ENCODE measurements around the gene OSBPL10.

Gene OSBPL10

GRCh38 chr3:31661993-31662670 lies 318.9 kb downstream of the OSBPL10 start:
- H3K4me3 ChIP-seq (ENCODE audit: low read length), result no peak overlapping the region
- H3K9me3 ChIP-seq (replicated peaks; ENCODE audit: low read length), result no peaks in the 10 kb centered on the region
- H3K27me3 ChIP-seq (ENCODE audit: control insufficient read depth, insufficient read depth, low read length), result no peaks in the 10 kb centered on the region
- H3K9ac ChIP-seq (ENCODE audit: low read depth, low read length), result no peak overlapping the region
- H3K4me1 ChIP-seq (ENCODE audit: control insufficient read depth, insufficient read depth, low read length), result no peaks in the 10 kb centered on the region
- no peak overlapping the region for H3K4me2 ChIP-seq (ENCODE audit: low read length)
- peaks cover 36% of the 10 kb centered on the region for H3K36me3 ChIP-seq (ENCODE audit: insufficient read depth, low read length)

GRCh38 chr3:31661286-31661685 lies 319.8 kb downstream of the OSBPL10 start:
- H3K36me3 ChIP-seq (ENCODE audit: insufficient read depth, low read length), result peaks cover 33% of the 10 kb centered on the region
- H3K27me3 ChIP-seq (ENCODE audit: control insufficient read depth, insufficient read depth, low read length), result no peaks in the 10 kb centered on the region
- no peak overlapping the region for H3K9ac ChIP-seq (ENCODE audit: low read depth, low read length)
- H3K4me3 ChIP-seq (ENCODE audit: low read length), result no peak overlapping the region
- no peak overlapping the region for H3K4me2 ChIP-seq (ENCODE audit: low read length)
- H3K4me1 ChIP-seq (ENCODE audit: control insufficient read depth, insufficient read depth, low read length), result no peaks in the 10 kb centered on the region
- no peaks in the 10 kb centered on the region for H3K9me3 ChIP-seq (replicated peaks; ENCODE audit: low read length)

GRCh38 chr3:31659246-31659645 lies 321.8 kb downstream of the OSBPL10 start:
- Histone ChIP-seq H3K4me3 (ENCODE audit: low read length) (no peak overlapping the region), H3K36me3 (ENCODE audit: insufficient read depth, low read length) (peaks cover 19% of the 10 kb centered on the region), H3K4me2 (ENCODE audit: low read length) (no peak overlapping the region), H3K4me1 (ENCODE audit: control insufficient read depth, insufficient read depth, low read length) (no peaks in the 10 kb centered on the region), H3K9me3 (replicated peaks; ENCODE audit: low read length) (no peaks in the 10 kb centered on the region), H3K27me3 (ENCODE audit: control insufficient read depth, insufficient read depth, low read length) (no peaks in the 10 kb centered on the region), H3K9ac (ENCODE audit: low read depth, low read length) (no peak overlapping the region)

GRCh38 chr3:31654998-31655397 lies 326.1 kb downstream of the OSBPL10 start:
- H3K27me3 ChIP-seq (ENCODE audit: control insufficient read depth, insufficient read depth, low read length), result no peaks in the 10 kb centered on the region
- no peak overlapping the region for H3K4me3 ChIP-seq (ENCODE audit: low read length)
- H3K9me3 ChIP-seq (replicated peaks; ENCODE audit: low read length), result no peaks in the 10 kb centered on the region
- H3K36me3 ChIP-seq (ENCODE audit: insufficient read depth, low read length), result no peaks in the 10 kb centered on the region
- H3K4me2 ChIP-seq (ENCODE audit: low read length), result no peak overlapping the region
- no peak overlapping the region for H3K9ac ChIP-seq (ENCODE audit: low read depth, low read length)
- H3K4me1 ChIP-seq (ENCODE audit: control insufficient read depth, insufficient read depth, low read length), result no peaks in the 10 kb centered on the region

GRCh38 chr3:31653464-31653863 lies 327.6 kb downstream of the OSBPL10 start:
- Histone ChIP-seq H3K4me1 (ENCODE audit: control insufficient read depth, insufficient read depth, low read length) (no peaks in the 10 kb centered on the region), H3K27me3 (ENCODE audit: control insufficient read depth, insufficient read depth, low read length) (no peaks in the 10 kb centered on the region), H3K36me3 (ENCODE audit: insufficient read depth, low read length) (peaks cover 5% of the 10 kb centered on the region), H3K9ac (ENCODE audit: low read depth, low read length) (no peak overlapping the region), H3K9me3 (replicated peaks; ENCODE audit: low read length) (peaks cover 7% of the 10 kb centered on the region), H3K4me3 (ENCODE audit: low read length) (no peak overlapping the region), H3K4me2 (ENCODE audit: low read length) (no peak overlapping the region)

GRCh38 chr3:31652296-31652695 lies 328.8 kb downstream of the OSBPL10 start:
- Histone ChIP-seq H3K9me3 (replicated peaks; ENCODE audit: low read length) (peaks cover 7% of the 10 kb centered on the region), H3K4me1 (ENCODE audit: control insufficient read depth, insufficient read depth, low read length) (no peaks in the 10 kb centered on the region), H3K9ac (ENCODE audit: low read depth, low read length) (no peak overlapping the region), H3K36me3 (ENCODE audit: insufficient read depth, low read length) (peaks cover 17% of the 10 kb centered on the region), H3K4me2 (ENCODE audit: low read length) (no peak overlapping the region), H3K4me3 (ENCODE audit: low read length) (no peak overlapping the region), H3K27me3 (ENCODE audit: control insufficient read depth, insufficient read depth, low read length) (no peaks in the 10 kb centered on the region)

GRCh38 chr3:31648286-31648968 lies 332.6 kb downstream of the OSBPL10 start:
- no peaks in the 10 kb centered on the region for H3K4me1 ChIP-seq (ENCODE audit: control insufficient read depth, insufficient read depth, low read length)
- H3K36me3 ChIP-seq (ENCODE audit: insufficient read depth, low read length), result peaks cover 20% of the 10 kb centered on the region
- H3K9ac ChIP-seq (ENCODE audit: low read depth, low read length), result no peak overlapping the region
- H3K9me3 ChIP-seq (replicated peaks; ENCODE audit: low read length), result peaks cover 7% of the 10 kb centered on the region
- no peak overlapping the region for H3K4me2 ChIP-seq (ENCODE audit: low read length)
- H3K27me3 ChIP-seq (ENCODE audit: control insufficient read depth, insufficient read depth, low read length), result no peaks in the 10 kb centered on the region
- no peak overlapping the region for H3K4me3 ChIP-seq (ENCODE audit: low read length)

- no peak overlapping the region for H3K4me3 ChIP-seq (ENCODE audit: low read length)
- no peaks in the 10 kb centered on the region for H3K27me3 ChIP-seq (ENCODE audit: control insufficient read depth, insufficient read depth, low read length)
- H3K36me3 ChIP-seq (ENCODE audit: insufficient read depth, low read length), result peaks cover 20% of the 10 kb centered on the region
- no peaks in the 10 kb centered on the region for H3K4me1 ChIP-seq (ENCODE audit: control insufficient read depth, insufficient read depth, low read length)
- H3K9me3 ChIP-seq (replicated peaks; ENCODE audit: low read length), result peaks cover 7% of the 10 kb centered on the region
- H3K9ac ChIP-seq (ENCODE audit: low read depth, low read length), result no peak overlapping the region
- H3K4me2 ChIP-seq (ENCODE audit: low read length), result no peak overlapping the region
These were observed 335.8 kb downstream of the OSBPL10 start for GRCh38 chr3:31645256-31645655.

- no peaks in the 10 kb centered on the region for H3K9me3 ChIP-seq (replicated peaks; ENCODE audit: low read length)
- H3K4me2 ChIP-seq (ENCODE audit: low read length), result no peak overlapping the region
- H3K9ac ChIP-seq (ENCODE audit: low read depth, low read length), result no peak overlapping the region
- peaks cover 9% of the 10 kb centered on the region for H3K36me3 ChIP-seq (ENCODE audit: insufficient read depth, low read length)
- H3K4me1 ChIP-seq (ENCODE audit: control insufficient read depth, insufficient read depth, low read length), result no peaks in the 10 kb centered on the region
- H3K27me3 ChIP-seq (ENCODE audit: control insufficient read depth, insufficient read depth, low read length), result no peaks in the 10 kb centered on the region
- H3K4me3 ChIP-seq (ENCODE audit: low read length), result no peak overlapping the region
These were observed 341.2 kb downstream of the OSBPL10 start for GRCh38 chr3:31639828-31640227.

- H3K4me3 ChIP-seq (ENCODE audit: low read length), result no peak overlapping the region
These were observed 344.2 kb downstream of the OSBPL10 start for GRCh38 chr3:31636694-31637442.

GRCh38 chr3:31636049-31636448 lies 345.0 kb downstream of the OSBPL10 start:
- Histone ChIP-seq H3K4me1 (ENCODE audit: control insufficient read depth, insufficient read depth, low read length) (no peaks in the 10 kb centered on the region), H3K9me3 (replicated peaks; ENCODE audit: low read length) (no peaks in the 10 kb centered on the region), H3K4me2 (ENCODE audit: low read length) (no peak overlapping the region), H3K4me3 (ENCODE audit: low read length) (no peak overlapping the region), H3K27me3 (ENCODE audit: control insufficient read depth, insufficient read depth, low read length) (no peaks in the 10 kb centered on the region), H3K9ac (ENCODE audit: low read depth, low read length) (no peak overlapping the region), H3K36me3 (ENCODE audit: insufficient read depth, low read length) (peaks cover 23% of the 10 kb centered on the region)

More at GRCh38 chr3:31636694-31637442, 344.2 kb downstream of the OSBPL10 start:
- no peaks in the 10 kb centered on the region for H3K4me1 ChIP-seq (ENCODE audit: control insufficient read depth, insufficient read depth, low read length)
- H3K4me2 ChIP-seq (ENCODE audit: low read length), result no peak overlapping the region
- peaks cover 20% of the 10 kb centered on the region for H3K36me3 ChIP-seq (ENCODE audit: insufficient read depth, low read length)
- no peaks in the 10 kb centered on the region for H3K9me3 ChIP-seq (replicated peaks; ENCODE audit: low read length)
- H3K27me3 ChIP-seq (ENCODE audit: control insufficient read depth, insufficient read depth, low read length), result no peaks in the 10 kb centered on the region
- H3K9ac ChIP-seq (ENCODE audit: low read depth, low read length), result no peak overlapping the region
